ENCODE results near the gene ACOT6. TPM values are rescaled to one million over a fixed set of nuclear protein-coding genes. Genes with fewer than 3 reads are reported as not detected.

Gene ACOT6
- total and polyA plus RNA-seq, 2 of the 4 experiments (the other 2 are of a cell fraction), result not detected

DNA sequence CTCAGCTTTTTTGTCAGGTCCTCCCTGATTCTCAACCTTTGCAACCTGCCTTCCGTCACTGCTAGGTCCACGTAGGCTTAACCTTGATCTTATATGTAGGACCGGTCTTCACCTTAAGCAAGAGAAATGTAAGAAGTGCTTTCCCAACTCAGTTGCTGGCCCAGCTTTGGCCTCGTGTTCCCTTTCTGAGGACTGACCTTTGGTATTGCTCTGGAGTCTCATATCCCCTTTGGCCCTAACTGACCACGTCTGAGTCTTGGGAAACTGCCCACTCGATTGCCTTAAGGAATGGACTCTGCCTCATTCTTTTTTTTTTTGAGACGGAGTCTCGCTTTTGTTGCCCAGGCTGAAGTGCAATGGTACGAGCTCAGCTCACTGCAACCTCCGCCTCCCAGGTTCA, 8.0 kb downstream of the ACOT6 start:
- H4K5ac ChIP-seq (ENCODE audit: low read depth, low read length), result no peak overlapping the region
- ChIA-PET CTCF (no interaction called here), POLR2A (ENCODE audit: unreplicated experiment) (no interaction called here)
- no peak overlapping the region for H4K91ac ChIP-seq (ENCODE audit: insufficient read depth, low read depth, low read length)
- H2AK9ac ChIP-seq (replicated peaks; ENCODE audit: low read depth, low read length, poor library complexity), result no peak overlapping the region
- H2BK20ac ChIP-seq (ENCODE audit: low read depth, low read length), result no peak overlapping the region
- no peak overlapping the region for H2BK15ac ChIP-seq (ENCODE audit: low read depth, low read length)
- H2BK120ac ChIP-seq (ENCODE audit: low read depth, low read length), result no peak overlapping the region
- no peaks in the 10 kb centered on the region for H3K4me1 ChIP-seq (ENCODE audit: control insufficient read depth, insufficient read depth, low read length)
- WGBS, 2 experiments (ENCODE audit: extremely low coverage in 2 of 2, insufficient read length in 1 of 2), result 47% methylated on average over 4 of the region's 10 CpGs; no CpG with 5 or more reads in 1 of the 2 experiments
- no peak overlapping the region for H3K4ac ChIP-seq (ENCODE audit: low read depth, low read length)
- H3K18ac ChIP-seq (ENCODE audit: low read depth, low read length), result no peak overlapping the region
- BruUV-seq (replicated peaks), result no TSS peak
- no peak overlapping the region for H3K27ac ChIP-seq (ENCODE audit: insufficient read depth, low read length)
- no peak overlapping the region for H2AFZ ChIP-seq (replicated peaks; ENCODE audit: low read length, poor library complexity)
- no peak overlapping the region for H3K23ac ChIP-seq (ENCODE audit: low read depth, low read length)
- no peak overlapping the region for H3K4me3 ChIP-seq (ENCODE audit: insufficient read depth, low read depth, low read length)
- TF ChIP-seq SMC3 (IDR thresholded peaks at IDR 0.05; ENCODE audit: low read depth, low read length), result no peak
- TF ChIP-seq, protein P1, sequence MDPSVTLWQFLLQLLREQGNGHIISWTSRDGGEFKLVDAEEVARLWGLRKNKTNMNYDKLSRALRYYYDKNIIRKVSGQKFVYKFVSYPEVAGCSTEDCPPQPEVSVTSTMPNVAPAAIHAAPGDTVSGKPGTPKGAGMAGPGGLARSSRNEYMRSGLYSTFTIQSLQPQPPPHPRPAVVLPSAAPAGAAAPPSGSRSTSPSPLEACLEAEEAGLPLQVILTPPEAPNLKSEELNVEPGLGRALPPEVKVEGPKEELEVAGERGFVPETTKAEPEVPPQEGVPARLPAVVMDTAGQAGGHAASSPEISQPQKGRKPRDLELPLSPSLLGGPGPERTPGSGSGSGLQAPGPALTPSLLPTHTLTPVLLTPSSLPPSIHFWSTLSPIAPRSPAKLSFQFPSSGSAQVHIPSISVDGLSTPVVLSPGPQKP (IDR thresholded peaks at IDR 0.05; ENCODE audit: borderline replicate concordance, low read depth, low read length), result no peak
- H3K9me1 ChIP-seq (ENCODE audit: insufficient read depth, low read length), result no peaks in the 10 kb centered on the region
- ATAC-seq (ENCODE audit: low read depth) (no peak), DNase-seq (no peak)
- no peak overlapping the region for H3K9ac ChIP-seq (ENCODE audit: low read depth, low read length)
- no peak overlapping the region for H4K8ac ChIP-seq (ENCODE audit: low read depth in 2 of 2, low read length in 2 of 2)
- no peaks in the 10 kb centered on the region for H3K36me3 ChIP-seq (ENCODE audit: control insufficient read depth, insufficient read depth, low read length)
- no peaks in the 10 kb centered on the region for H3K9me3 ChIP-seq (ENCODE audit: control insufficient read depth, insufficient read depth, low read length)
- no peak overlapping the region; the same call in 1 of the 2 replicates for H3K14ac ChIP-seq (replicated peaks; ENCODE audit: low read depth, low read length)
- H2BK5ac ChIP-seq (ENCODE audit: low read depth, low read length, poor library complexity, severe bottlenecking), result no peak overlapping the region
- in situ Hi-C loops (cut with MboI; ENCODE audit: low sequenced_read_pairs), result no loop called here
- H2AK5ac ChIP-seq (ENCODE audit: low read depth, low read length), result no peak overlapping the region
- H3K4me2 ChIP-seq (ENCODE audit: low read depth, low read length), result no peak overlapping the region
- dilution Hi-C loops (cut with HindIII; ENCODE audit: low sequenced_read_pairs, unreplicated experiment), result no loop called here
- H3K56ac ChIP-seq (ENCODE audit: extremely low read depth, insufficient read depth, low read length), result no peak overlapping the region
- H4K20me1 ChIP-seq (ENCODE audit: insufficient read depth, low read length), result no peaks in the 10 kb centered on the region
- H3K79me1 ChIP-seq (ENCODE audit: low read depth in 1 of 2, low read length in 2 of 2), result no peaks in the 10 kb centered on the region
- H3K27me3 ChIP-seq (ENCODE audit: control insufficient read depth, insufficient read depth, low read length), result peaks cover 11% of the 10 kb centered on the region
- intact Hi-C loops (cut with micrococcal nuclease), result no loop called here

Data from IMR-90 (cell line).